ENCODE results near the gene ECSIT.

The ECSIT gene

DNA sequence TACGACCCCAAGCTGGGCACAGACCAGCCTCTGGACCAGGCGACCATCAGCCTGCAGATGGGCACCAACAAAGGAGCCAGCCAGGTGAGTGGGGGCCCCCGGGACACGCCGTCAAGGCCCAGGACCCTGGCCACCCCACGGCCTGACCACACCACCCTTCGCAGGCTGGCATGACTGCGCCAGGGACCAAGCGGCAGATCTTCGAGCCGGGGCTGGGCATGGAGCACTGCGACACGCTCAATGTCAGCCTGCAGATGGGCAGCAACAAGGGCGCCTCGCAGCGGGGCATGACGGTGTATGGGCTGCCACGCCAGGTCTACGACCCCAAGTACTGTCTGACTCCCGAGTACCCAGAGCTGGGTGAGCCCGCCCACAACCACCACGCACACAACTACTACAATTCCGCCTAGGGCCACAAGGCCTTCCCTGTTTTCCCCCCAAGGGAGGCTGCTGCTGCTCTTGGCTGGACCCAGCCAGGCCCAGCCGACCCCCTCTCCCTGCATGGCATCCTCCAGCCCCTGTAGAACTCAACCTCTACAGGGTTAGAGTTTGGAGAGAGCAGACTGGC lies 20.5 kb upstream of the ECSIT start:
- DNase-seq (ENCODE audit: low read depth), result no peak

DNA sequence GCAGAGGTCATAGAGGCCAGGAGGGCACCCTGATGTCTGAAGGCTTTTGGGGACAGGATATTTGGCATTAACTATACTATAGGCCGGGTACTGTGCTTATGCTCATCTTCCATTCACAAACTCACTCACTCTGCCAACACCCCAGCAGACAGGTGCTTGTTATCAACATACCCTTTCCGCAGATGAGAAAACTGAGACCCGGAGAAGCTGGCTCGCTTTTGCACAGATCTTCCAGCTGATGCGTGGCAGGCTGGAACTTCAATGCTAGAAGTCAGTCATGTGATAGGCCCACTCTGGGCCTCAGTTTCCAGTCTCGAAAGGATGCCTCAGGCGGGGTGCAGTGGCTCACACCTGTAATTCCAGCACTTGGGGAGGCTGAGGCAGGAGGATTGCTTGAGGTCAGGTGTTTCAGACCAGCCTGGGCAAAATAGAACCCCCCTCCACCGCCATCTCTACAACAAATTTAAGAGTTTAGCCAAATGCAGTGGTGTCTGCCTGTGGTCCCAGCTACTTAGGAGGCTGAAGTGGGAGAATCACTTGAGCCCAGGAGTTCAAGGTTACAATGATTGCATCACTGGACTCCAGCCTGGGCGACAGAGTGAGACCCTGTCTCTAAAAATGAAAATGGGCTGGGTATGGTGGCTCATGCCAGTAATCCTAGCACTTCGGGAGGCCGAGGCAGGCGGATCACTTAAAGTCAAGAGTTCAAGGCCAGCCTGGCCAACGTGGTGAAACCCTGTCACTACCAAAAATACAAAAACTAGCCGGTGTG lies 19.2 kb upstream of the ECSIT start:
- no peak for DNase-seq (ENCODE audit: low read depth)

DNA sequence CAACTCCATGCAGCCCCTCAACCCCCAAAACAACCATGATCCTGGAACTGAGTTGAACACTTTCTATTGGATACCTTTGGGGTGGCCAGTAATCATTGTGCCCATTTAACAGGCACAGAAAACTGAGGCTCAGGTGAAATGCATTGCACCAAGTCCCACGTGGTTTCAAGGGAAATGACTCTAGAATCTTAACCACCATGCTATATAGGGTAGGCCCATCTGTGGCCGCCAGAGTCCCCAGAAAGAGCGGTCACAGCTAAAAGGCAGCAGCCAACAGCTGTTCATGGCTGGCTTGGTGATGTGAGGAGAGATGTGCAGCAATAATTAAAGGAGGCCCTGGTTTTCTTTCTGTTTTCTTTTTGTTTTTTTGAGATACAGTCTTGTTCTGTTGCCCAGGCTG lies 12.3 kb upstream of the ECSIT start:
- DNase-seq (ENCODE audit: low read depth), result no peak

DNA sequence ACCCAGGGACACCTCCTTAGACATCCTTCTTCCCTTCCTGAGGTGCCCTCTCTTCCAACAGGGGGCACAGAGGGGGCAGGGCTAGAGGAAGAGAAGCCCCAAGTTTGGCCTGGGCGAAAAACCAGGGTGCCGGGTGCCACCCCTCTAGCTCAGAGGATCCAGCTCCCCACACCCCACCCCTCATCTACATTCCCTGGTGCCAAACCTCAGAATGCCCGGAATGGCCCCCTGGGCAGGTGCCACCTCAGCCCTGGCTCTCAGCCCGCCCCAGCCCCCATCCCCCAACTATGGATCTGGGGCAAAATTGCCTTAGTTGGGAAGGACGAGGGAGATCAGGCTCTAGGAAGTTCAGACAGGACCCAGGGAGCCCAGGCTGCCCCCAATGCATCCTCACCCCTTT lies 11.7 kb upstream of the ECSIT start:
- no peak for DNase-seq (ENCODE audit: low read depth)

DNA sequence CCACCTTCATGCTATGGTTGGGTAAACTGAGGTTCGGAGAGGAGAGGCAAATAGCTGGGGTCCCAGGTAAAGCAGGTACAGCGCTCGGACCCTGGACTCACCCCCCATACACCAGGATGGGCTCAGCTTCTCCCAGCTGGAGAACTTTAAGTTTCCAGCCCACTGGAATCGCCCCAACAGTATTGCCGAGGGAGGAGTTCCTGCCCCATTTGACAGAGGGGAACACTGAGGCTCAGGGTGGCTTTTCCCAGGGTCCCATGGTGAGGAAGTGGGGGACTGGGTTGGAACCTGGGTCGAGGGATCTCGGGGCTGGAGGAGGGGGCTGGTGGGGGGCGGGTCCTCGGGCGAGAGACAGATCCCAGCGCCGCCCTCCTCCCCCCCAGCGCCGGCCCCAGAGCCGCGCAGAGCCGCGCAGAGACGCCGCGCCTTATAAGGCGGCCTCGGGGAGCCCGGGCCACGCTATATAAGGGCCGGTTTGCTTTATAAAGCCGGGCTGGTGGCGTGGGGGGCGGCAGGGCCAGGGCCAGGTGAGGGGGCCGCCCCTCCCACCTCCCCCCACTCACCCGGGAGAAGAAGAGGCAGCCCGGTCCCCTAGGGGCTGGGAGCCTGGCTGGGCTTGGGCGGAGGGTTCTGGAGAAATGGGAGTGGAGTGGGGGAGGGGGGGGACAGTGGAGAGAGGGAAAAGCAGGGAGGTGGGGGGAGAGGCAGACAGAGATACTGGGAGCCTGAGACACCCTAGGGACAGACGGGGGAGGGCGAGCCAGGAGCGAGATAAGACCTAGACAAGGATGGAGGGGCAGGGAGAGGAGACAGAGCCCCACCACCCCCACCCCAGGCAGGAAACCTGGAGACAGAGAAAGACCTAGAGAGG lies 10.8 kb upstream of the ECSIT start:
- DNase-seq (ENCODE audit: low read depth), result no peak

GRCh38 chr19:11538232-11539036 lies 9.5 kb upstream of the ECSIT start, which contains the start of gene CNN1:
TSS of gene CNN1 (plus strand) at chr19:11538851. CDS start at chr19:11538928, 77 bp downstream.
- DNase-seq (ENCODE audit: low read depth), result no peak

- DNase-seq (ENCODE audit: low read depth), result peak; percentile 71
Measured at GRCh38 chr19:11535792-11536595, 7.1 kb upstream of the ECSIT start.

GRCh38 chr19:11534948-11535347 lies 6.0 kb upstream of the ECSIT start:
- no peak for DNase-seq (ENCODE audit: low read depth)

GRCh38 chr19:11534538-11534937 lies 5.6 kb upstream of the ECSIT start:
- no peak for DNase-seq (ENCODE audit: low read depth)

DNA sequence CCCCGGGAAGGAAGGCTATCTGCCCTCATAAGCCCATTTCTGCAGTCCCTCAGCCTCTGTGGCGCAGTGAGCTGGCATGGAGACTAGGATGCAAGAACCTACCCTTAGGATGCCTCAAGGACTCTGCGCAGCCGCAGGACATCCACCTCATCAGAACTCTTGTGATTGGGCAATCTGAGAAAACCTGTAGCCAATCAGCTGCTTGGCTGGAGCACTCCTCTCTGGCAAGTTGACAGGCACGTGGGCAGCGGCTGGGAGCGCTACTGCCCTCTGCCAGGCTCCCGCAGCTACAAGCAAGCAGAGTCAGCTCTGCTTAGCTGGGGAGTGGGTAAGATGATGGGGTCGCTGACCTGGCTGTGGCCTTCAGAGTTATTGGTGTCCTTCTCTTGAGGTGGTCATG lies 1.5 kb upstream of the ECSIT start:
- no peak for DNase-seq (ENCODE audit: low read depth)

GRCh38 chr19:11519138-11519537 lies 9.8 kb downstream of the ECSIT start:
- DNase-seq (ENCODE audit: low read depth), result no peak

- no peak for DNase-seq (ENCODE audit: low read depth)
Measured at GRCh38 chr19:11513946-11514345, 15.0 kb downstream of the ECSIT start.

DNA sequence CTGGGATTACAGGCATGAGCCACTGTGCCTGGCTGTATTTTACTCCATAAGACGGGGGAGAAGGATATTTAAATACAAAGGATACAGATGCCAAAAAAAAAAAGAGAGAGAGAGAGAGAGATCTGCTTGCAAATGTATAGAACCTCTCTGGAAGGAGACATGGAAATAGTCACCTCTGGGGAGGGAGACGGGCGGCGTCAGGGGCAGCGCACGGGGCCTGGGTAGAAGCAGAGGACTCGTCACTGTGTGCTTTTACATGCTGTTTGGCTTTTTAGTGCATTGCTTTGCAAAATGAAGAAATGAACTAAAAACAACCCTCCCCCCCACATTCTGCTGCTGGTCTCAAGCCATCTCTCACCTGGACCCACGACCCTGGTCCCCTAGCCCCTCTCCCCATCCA lies 18.5 kb downstream of the ECSIT start:
- DNase-seq (ENCODE audit: low read depth), result no peak

DNA sequence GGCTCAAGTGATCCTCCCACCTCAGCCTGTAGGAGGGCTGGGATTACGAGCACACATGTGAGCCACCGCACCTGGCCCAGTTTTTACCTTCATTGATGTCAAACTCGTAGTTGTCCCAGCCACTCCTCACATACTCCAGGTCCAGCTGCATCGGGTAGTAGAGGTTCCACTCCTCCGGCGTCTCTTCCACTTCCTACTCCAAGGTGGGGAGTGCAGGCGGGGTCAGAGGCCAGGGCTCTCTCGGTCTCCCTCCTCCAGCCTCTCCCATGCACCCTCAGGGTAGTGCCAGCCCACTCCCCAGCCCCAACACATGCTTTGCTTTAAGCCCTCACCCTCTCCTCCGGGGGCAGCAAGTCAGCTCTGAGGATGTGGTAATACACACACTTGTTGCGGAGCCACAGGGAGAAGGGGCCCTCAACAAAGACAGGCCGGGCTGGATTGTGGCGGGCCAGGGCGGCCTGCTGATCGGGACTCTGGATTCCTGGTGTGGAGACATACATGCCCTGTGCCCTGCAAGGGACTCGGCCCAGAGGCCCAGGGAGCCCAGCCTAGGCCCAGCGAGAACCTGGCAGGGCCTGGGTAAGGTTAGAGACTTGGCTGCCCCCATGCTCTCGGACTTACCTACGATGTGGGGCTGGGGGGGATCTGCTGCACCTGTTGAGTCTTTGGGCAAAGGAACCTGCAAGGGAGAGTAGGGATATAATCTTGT lies 21.4 kb downstream of the ECSIT start:
- DNase-seq (ENCODE audit: low read depth), result no peak

- no peak for DNase-seq (ENCODE audit: low read depth)
Measured at GRCh38 chr19:11506967-11507366, 22.0 kb downstream of the ECSIT start.

GRCh38 chr19:11506101-11506555 lies 22.8 kb downstream of the ECSIT start:
- DNase-seq (ENCODE audit: low read depth), result no peak

DNA sequence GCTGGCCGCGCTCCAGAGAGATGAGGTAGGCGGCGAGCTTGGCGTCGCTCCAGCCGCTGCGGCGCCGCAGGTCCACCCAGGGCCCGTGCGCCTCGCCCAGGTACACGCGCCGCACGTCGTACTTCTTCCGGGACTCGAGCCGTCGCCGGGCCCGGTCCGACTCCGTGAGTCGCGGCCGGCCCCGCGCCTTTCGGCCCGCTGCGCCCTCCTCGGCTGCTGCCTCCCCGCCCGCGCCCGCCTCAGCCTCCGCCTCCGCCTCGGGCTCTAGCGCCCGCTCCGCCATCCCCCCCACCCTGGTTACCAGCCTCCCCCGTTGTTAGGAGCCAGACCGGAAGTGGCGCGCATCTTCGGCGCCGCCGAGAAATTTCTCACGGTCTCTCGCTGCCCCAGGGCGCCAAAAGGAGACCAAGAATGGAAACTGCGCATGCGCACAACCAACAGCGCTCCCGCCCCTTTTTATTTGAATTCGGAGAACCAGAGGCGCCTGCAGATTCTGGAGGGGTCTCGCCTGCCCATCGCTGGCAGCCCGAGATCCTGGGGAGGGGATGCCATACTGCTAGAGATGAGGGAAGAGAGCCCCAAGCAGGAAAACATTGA lies 23.3 kb downstream of the ECSIT start, which contains the start of gene ZNF653:
TSS of gene ZNF653 (minus strand) at position 336 of the 597 bp plus-strand sequence. CDS start at position 283, 53 bp downstream.
- peak; percentile 93 for DNase-seq (ENCODE audit: low read depth)

- DNase-seq (ENCODE audit: low read depth), result peak; percentile 94
Measured at GRCh38 chr19:11505032-11505503, 23.9 kb downstream of the ECSIT start.

- no peak for DNase-seq (ENCODE audit: low read depth)
Measured at GRCh38 chr19:11504502-11505031, 24.4 kb downstream of the ECSIT start.
